Left ventricle myocardium superior (tissue), 1 donor: ENCODE results near the gene NARS2. TPM values are rescaled to one million over a fixed set of nuclear protein-coding genes. Genes with fewer than 3 reads are reported as not detected.
"Not testable (repeated sequence)": the region's sequence is repeated elsewhere in the genome, so short reads cannot be mapped to it uniquely, and the experiment has no call there.

Source experiments
- ATAC-seq: fragments of 200-7000 bp; cut with Tn5 transposase; one replicate; pipeline ENCODE4 v1.9.1; 2020; ENCODE audit warnings: mild to moderate bottlenecking, moderate library complexity
- DNase-seq: peaks from one replicate; pipeline ENCODE4 v3.0.0-alpha.2; 2020
- intact Hi-C: fragments of 100-400 bp; cut with micrococcal nuclease; formaldehyde crosslinking; loops from one replicate; pipeline ENCODE4 v1.11.0; 2022
- total RNA-seq: library from RNA; stranded (reverse); fragmentation: NEBNext Ultra II Directional; extraction: Animal tissue kit (Norgen Biotek cat#: 25700); gene quantifications from one replicate; pipeline ENCODE4 v1.2.1, GENCODE V29; 2021
- donor health status: DM: no; HTN: yes; CAD: no; lungs with severe emphysema.

Gene NARS2
- total RNA-seq, 1 donor from 2014 or later: 16.2 TPM

GRCh38 chr11:78551066-78551465, 23.6 kb downstream of the NARS2 start:
- no peak for ATAC-seq
- intact Hi-C loops: no loop called here
- DNase-seq: no peak

GRCh38 chr11:78549624-78550409, 24.8 kb downstream of the NARS2 start:
- intact Hi-C loops: no loop called here

DNA sequence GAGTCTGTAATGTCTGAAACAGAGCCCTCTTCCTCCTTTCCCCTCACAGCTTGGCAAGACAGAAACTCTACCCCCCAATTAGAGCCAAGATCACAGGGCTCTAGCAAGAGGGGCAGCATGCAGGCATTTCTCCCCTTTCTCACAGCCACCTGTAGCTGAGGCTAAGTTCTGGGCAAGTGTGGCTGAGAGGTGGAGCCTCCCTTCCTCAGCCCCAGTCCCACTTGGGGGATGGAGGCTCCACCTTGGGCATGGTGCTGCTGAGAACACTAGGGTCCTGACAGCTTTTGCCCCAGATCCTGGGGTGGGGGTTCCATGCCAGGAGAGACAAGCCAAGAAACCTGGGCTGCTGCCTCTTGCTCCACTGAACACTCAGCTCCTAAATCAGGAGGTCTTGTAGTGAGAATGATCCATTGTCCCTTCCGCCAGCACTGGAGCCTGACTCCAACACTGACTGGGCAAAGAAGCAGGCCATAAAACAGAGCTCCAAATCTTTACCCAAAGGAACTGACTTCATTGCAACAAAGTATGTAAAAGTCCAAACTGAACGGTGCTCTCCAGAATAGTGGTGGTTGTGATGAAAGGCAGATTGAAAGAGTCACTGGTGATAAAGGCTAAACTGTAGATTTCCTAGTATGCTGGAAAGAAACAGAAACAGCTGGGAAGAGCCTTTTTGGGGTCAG, 25.6 kb downstream of the NARS2 start:
- ATAC-seq (peak; percentile 60), DNase-seq (no peak)
- intact Hi-C loops: no loop called here

More at GRCh38 chr11:78549624-78550409, 24.8 kb downstream of the NARS2 start:
- ATAC-seq: no peak
- DNase-seq: no peak

GRCh38 chr11:78547931-78548705, 26.5 kb downstream of the NARS2 start:
- intact Hi-C loops: no loop called here
- no peak for ATAC-seq

GRCh38 chr11:78542007-78542406, 32.7 kb downstream of the NARS2 start:
- intact Hi-C loops: no loop called here
- ATAC-seq (no peak), DNase-seq (no peak)

More at GRCh38 chr11:78547931-78548705, 26.5 kb downstream of the NARS2 start:
- no peak for DNase-seq

DNA sequence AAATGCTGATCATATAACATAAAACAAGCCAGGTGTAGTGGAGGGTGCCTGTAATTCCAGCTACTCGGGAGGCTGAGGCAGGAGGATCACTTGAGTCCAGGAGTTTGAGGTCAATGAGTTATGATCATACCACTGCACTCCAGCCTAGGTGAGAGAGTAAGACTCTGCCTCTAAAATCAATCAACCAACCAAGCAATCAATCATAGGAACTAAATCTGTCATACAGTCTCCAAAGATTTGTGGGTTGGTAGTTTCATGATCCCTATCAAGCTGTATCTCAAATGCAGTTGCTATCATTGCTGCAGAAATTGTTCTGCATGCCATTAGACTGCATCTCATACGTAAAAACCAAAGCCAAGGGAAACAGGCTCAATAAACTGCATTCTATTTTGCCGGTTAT, 33.1 kb downstream of the NARS2 start:
- no peak for DNase-seq
- ATAC-seq: no peak
- intact Hi-C loops: no loop called here

GRCh38 chr11:78540256-78540655, 34.4 kb downstream of the NARS2 start:
- peak; percentile 21 for ATAC-seq
- DNase-seq: no peak
- intact Hi-C loops: no loop called here

DNA sequence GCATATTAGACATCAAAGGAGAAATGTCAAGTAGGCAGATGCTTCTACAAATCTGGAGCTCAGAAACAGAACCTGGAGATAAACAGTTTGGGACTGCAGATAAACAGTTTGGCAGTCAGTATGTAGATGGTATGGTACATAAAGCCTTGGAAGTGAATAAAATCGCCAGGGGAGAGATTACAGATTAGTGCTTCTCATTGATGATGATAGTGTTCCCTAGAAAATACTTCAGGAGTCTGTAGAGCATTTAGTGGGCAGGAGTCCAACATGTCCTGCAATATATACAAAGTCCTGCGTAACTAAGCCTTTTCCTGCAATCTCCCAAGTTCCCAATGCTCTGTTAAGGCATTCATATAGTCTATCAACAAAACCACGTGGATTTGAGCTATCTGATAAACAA, 35.2 kb downstream of the NARS2 start:
- no peak for ATAC-seq
- DNase-seq: no peak
- intact Hi-C loops: no loop called here

DNA sequence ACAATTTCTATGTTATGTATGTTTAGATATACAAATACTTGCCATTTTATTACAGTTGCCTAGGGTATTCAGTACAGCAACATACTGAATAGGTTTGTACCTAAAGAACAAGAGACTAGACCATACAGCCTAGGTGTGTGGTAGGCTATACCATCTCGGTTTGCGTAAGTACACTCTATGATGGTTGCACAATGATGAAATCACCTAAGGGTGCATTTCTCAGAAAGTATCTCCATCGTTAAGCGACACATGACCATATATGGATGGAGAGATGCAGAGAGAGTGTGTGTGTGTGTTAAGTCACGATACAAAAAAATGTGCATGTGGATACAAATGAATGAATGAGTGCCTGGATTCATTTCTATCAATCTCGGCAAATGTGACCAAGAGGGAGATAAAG, 37.7 kb downstream of the NARS2 start:
- intact Hi-C loops: no loop called here
- no peak for DNase-seq
- no peak for ATAC-seq

DNA sequence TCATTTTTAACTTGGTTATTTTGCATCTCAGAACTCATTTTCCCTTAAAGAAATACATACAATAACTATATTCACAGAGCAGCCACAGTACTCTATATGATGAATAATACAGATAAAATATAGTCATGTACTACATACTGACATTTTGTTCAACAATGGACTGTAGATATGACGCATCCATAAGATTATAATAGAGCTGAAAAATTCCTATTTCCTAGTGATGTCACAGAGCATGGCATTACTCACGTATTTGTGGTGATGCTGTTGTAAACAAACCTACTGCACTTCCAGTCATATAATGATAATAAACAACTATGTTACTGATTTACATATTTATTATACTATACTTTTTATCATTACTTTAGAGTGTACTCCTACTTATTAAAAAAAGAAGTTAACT, 38.7 kb downstream of the NARS2 start:
- ATAC-seq: no peak
- no peak for DNase-seq
- intact Hi-C loops: no loop called here

GRCh38 chr11:78535027-78535426, 39.6 kb downstream of the NARS2 start:
- DNase-seq (no peak), ATAC-seq (no peak)
- intact Hi-C loops: no loop called here

DNA sequence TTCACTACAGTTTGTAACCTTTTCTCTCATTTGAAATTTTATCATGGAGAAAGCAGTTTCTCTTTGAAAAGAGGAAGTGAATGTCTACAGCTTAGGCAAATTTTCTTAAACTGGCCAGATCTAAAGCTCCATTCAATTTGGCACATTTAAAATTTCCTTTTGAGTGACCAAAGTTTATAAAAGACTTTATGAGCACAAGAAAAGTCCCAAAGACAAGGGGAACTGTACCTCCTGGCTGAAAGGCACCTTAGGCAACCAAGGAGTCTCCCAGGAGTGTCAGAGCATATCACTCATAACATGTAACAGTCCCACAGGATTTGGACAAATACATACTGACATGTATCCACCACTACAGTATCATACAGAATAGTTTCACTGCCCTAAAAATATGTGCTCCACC, 41.3 kb downstream of the NARS2 start:
- ATAC-seq (no peak), DNase-seq (no peak)
- intact Hi-C loops: no loop called here

GRCh38 chr11:78532991-78533390, 41.7 kb downstream of the NARS2 start:
- intact Hi-C loops: no loop called here
- no peak for ATAC-seq
- no peak for DNase-seq

DNA sequence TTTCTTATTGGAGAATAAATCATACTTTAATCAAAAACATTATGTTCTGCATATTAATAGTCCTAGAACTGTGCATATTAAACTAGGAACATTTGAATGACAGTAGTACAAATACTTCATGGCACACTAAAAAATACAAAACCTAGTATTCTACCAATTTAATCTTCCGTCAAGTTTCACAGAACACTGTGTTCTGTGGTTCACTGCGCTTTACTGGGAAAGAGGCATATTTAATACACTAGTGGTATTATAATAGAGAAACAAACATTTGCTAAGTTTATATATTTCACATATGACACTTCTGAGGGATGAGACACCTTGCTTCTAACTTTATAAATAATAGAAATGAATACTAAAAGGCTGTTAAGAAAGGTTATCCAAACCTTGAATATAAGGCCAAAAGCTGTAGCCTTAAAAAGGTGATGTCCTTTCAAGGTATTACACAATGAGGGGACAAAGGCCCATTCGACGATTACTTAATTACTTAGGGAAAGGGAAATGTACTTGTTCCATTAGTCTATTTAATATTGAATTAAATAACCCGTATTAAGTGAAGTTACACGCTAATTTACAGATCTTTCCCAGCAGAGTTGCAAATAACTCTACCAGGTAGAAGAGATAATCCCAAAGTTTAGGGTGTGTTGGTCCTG, 48.0 kb downstream of the NARS2 start:
- ATAC-seq (no peak), DNase-seq (no peak)
- intact Hi-C loops: no loop called here

GRCh38 chr11:78525720-78526119, 48.9 kb downstream of the NARS2 start:
- ATAC-seq (no peak), DNase-seq (no peak)
- intact Hi-C loops: no loop called here

DNA sequence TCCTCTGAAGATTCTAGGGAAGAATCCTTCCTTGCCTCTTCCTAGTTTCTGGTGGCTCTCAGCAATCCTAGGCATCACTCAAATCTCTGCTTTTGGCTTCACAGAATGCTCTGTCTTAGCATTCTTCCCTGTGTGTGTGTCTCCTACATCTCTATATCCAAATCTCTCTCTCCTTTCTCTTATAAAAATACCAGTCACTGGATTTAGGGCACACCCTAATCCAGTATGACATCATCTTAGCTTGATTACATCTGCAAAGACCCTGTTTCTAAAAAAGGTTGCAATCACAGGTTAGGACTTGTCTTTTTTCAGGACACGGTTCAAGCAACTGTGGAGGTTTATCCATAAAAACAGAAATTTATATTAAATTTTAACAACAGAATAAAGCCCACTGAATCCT, 54.4 kb downstream of the NARS2 start:
- ATAC-seq (no peak), DNase-seq (no peak)
- intact Hi-C loops: no loop called here

DNA sequence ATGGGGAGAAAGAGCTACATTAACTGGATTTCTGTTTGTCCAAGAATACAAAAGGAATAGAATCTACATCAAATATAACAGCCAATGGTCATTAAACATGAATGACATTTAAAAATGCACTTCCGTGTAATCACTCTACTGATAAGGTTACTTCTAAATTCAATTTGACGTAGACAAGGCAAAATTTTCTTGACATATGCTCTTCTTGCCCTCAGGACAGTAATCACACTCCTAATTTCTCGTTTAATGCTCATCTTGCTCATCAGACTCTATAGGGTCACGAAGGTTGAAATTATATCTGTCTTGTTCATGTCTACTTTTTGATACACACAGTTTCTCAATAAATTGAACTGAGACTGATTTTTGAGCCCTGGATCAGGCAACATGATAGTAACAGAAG, 58.4 kb downstream of the NARS2 start:
- intact Hi-C loops: no loop called here
- ATAC-seq (no peak), DNase-seq (no peak)

DNA sequence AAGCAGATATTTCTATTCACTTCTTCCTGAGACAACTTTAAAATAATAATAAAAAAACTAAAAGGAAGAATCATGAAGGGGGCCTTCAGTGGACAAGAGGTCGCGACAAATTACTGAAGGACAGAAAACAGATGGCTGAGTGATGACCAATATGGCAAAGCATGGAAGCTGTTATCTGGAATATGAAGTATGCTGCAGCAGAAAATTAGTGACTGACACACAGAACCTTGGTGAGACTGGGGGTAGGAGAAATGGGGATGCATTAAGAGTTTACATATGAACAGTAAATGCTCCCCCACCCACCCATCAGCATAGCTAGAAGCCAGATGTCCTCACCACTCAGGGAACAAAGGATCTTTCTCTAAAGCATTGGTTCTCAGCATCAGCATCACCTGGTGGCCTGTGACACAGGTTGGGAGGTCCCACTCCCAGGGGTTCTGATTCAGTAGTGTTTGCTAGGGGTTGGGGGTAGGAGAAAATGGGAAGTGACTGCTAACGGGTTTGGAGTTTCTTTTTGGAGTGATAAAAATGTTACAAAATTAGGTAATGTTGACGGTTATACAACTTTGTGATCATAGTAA, 59.7 kb downstream of the NARS2 start:
- intact Hi-C loops: no loop called here
- peak; percentile 32 for ATAC-seq
- DNase-seq: no peak

DNA sequence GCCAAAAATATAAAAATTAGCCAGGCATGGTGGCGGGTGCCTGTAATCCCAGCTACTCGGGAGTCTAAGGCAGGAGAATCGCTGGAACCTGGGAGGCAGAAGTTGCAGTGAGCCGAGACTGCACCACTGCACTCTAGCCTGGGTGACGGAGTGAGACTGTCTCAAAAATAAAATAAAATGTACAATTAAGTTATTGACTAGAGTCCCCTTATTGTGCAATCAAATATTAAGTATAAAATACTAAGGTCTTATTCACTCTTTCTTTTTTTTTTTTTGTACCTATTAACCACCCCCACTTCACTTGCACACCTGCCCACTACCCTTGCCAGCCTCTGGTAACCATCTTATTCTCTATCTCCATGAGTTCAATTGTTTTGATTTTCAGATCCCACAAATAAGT, 61.6 kb downstream of the NARS2 start:
- DNase-seq, ATAC-seq: not testable (repeated sequence)

More for the DNA sequence above, 61.6 kb downstream of the NARS2 start:
- intact Hi-C loops: not testable (repeated sequence)
